ENCODE measurements around the gene CERS3. TPM values are rescaled to one million over a fixed set of nuclear protein-coding genes. Genes with fewer than 3 reads are reported as not detected.

The CERS3 gene
- total RNA-seq, 1 donor from 2014 or later: 43.5 TPM

DNA sequence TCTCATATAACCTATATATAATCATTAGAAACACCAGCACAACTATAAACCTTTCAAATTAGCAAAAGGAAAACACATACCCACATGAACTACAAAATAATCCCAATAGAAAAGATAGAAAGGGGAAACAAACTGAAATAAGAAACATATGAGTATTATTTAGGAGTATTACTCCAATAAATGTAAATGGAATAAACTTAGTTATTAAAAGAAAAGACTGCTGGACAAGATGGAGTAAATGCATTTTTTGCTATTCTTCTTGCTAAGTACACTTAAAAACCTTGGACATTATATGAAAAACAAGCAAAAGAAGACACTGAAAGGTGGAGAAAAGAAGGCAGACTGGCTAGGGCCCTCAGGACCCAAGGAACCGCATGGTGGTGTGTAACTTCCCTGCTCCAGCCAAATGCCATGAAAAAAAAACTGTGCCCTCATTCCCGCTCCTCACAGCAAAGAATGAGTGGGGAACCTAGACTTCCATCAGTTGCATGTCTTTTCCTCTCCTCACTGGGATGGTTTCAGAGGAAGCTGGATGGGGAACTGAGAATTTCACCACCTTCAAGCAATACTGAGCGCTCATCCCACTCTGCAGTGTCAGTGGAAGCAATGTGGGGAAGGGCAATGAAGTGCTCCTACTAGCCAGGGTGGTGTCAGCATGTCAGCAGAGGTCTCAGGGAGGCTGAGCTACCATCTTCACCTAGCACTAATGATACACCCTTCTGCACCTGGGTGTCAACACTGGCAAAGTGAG is 143.3 kb downstream of the CERS3 start:
- no peak for DNase-seq (ENCODE audit: extremely low spot score in 2 of 2)
- no peaks in the 10 kb centered on the region for H3K4me1 ChIP-seq
- no peak overlapping the region for H3K4me3 ChIP-seq
- no peaks in the 10 kb centered on the region for H3K27me3 ChIP-seq
- TF ChIP-seq POLR2AphosphoS5 (IDR thresholded peaks at IDR 0.05; ENCODE audit: insufficient read depth in 1 of 2, low read depth in 1 of 2) (no peak), POLR2A (IDR thresholded peaks at IDR 0.05) (no peak)
- TF ChIP-seq, protein P1, sequence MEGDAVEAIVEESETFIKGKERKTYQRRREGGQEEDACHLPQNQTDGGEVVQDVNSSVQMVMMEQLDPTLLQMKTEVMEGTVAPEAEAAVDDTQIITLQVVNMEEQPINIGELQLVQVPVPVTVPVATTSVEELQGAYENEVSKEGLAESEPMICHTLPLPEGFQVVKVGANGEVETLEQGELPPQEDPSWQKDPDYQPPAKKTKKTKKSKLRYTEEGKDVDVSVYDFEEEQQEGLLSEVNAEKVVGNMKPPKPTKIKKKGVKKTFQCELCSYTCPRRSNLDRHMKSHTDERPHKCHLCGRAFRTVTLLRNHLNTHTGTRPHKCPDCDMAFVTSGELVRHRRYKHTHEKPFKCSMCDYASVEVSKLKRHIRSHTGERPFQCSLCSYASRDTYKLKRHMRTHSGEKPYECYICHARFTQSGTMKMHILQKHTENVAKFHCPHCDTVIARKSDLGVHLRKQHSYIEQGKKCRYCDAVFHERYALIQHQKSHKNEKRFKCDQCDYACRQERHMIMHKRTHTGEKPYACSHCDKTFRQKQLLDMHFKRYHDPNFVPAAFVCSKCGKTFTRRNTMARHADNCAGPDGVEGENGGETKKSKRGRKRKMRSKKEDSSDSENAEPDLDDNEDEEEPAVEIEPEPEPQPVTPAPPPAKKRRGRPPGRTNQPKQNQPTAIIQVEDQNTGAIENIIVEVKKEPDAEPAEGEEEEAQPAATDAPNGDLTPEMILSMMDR (IDR thresholded peaks at IDR 0.05): no peak
- intact Hi-C loops (cut with DNase I): no loop called here
- H3K27ac ChIP-seq: no peak overlapping the region
- peaks cover 25% of the 10 kb centered on the region for H3K9me3 ChIP-seq
- no peaks in the 10 kb centered on the region for H3K36me3 ChIP-seq

DNA sequence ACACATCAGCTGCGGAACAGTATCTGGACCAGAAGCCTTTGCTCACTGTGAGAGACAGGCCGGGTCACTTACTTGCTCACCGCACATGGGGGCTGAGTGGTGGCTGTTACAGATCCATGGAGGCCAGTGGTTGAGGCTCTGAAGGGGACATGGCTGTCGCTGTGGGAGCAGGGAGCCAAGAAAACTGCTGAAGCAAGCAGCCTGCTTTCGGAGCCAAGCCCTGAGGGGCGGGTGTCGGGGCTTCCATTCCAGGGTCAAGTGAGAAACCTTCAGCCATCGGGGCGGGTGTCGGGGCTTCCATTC is 144.7 kb downstream of the CERS3 start:
- H3K4me1 ChIP-seq: no peaks in the 10 kb centered on the region
- H3K36me3 ChIP-seq: no peaks in the 10 kb centered on the region
- peaks cover 25% of the 10 kb centered on the region for H3K9me3 ChIP-seq
- H3K27me3 ChIP-seq: no peaks in the 10 kb centered on the region
- no peak for DNase-seq (ENCODE audit: extremely low spot score in 2 of 2)
- intact Hi-C loops (cut with DNase I): no loop called here
- no peak overlapping the region for H3K4me3 ChIP-seq
- H3K27ac ChIP-seq: no peak overlapping the region
- TF ChIP-seq POLR2AphosphoS5 (IDR thresholded peaks at IDR 0.05; ENCODE audit: insufficient read depth in 1 of 2, low read depth in 1 of 2) (no peak), POLR2A (IDR thresholded peaks at IDR 0.05) (no peak)
- TF ChIP-seq, protein P1 (IDR thresholded peaks at IDR 0.05): no peak

DNA sequence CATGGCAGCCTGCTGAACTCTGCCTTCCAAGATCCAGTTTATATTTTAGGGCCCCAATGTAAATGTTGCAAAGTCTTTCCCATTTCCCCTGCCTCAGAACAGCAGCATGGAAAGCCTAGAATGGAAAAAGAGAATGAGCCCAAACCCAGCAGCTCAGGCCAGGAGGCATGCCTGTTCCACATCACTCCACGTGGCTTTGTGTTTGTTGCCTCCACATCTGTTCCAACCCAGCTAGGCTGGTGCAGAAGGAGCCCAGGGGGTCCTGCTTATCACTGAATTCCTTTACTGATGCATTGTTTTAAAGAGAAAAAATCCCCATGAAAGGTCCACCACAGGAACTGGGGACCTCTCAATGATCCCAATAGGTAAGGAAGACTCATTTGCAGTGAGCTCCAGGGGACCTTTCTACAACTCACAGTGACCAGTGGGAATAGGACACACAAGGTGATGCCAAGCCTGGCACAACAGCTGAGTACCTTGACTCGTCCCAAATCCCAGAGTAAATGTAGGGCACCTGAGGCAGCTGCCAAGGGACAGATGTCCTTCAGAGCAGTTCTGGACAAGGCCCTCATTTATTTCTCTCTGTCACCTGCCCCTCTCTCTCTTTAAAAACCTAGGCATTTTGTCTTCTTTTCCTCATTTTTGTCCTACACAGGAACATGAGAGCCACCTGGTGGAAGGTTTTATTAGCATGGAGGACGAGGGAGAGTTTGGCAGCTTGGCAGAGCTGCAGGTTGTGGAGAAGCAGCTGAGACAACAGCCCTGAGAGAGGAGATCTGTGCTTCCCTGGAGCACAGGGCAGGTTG is 145.2 kb downstream of the CERS3 start:
- Histone ChIP-seq H3K4me1 (no peaks in the 10 kb centered on the region), H3K9me3 (peaks cover 25% of the 10 kb centered on the region), H3K27ac (no peak overlapping the region), H3K36me3 (no peaks in the 10 kb centered on the region), H3K4me3 (no peak overlapping the region), H3K27me3 (no peaks in the 10 kb centered on the region)
- no peak for DNase-seq (ENCODE audit: extremely low spot score in 2 of 2)
- TF ChIP-seq POLR2AphosphoS5 (IDR thresholded peaks at IDR 0.05; ENCODE audit: insufficient read depth in 1 of 2, low read depth in 1 of 2): no peak
- no peak for TF ChIP-seq POLR2A (IDR thresholded peaks at IDR 0.05)
- TF ChIP-seq, protein P1 (IDR thresholded peaks at IDR 0.05): no peak
- intact Hi-C loops (cut with DNase I): no loop called here

DNA sequence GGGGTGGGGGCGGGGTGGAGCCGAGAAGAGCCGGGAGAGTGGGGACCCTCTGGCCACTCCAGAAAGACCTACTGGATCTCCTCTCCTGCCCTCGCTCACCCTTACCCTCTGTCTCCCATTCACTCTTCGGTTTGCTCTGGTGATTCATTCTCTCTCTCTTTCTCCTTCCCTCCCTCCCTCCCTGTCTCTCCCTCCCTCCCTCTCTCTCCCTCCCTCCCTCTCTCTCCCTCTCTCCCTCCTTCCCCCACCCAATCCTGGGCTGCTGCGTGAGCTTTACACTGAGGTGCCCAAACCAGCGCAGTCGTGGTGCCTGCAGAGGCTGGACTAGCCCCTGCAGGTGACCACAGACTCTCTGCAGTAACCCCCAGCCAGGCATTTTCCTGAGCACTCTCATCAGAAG is 154.8 kb downstream of the CERS3 start:
- DNase-seq (ENCODE audit: extremely low spot score in 2 of 2): no peak
- intact Hi-C loops (cut with DNase I): no loop called here
- H3K9me3 ChIP-seq: no peaks in the 10 kb centered on the region
- H3K36me3 ChIP-seq: no peaks in the 10 kb centered on the region
- no peaks in the 10 kb centered on the region for H3K27me3 ChIP-seq
- peak overlapping the region; percentile 63 for H3K27ac ChIP-seq
- TF ChIP-seq POLR2A (IDR thresholded peaks at IDR 0.05) (no peak), POLR2AphosphoS5 (IDR thresholded peaks at IDR 0.05; ENCODE audit: insufficient read depth in 1 of 2, low read depth in 1 of 2) (no peak)
- TF ChIP-seq, protein P1 (IDR thresholded peaks at IDR 0.05): no peak
- peaks cover 15% of the 10 kb centered on the region for H3K4me1 ChIP-seq
- peak overlapping the region; percentile 49 to 56 for H3K4me3 ChIP-seq

Measured in vagina (tissue), 2 donors.